Endodermal cell (in vitro differentiated cells): ENCODE measurements around the gene NEDD9. TPM values are rescaled to one million over a fixed set of nuclear protein-coding genes. Genes with fewer than 3 reads are reported as not detected.
A peak's percentile ranks its signal among the peaks of the same experiment; 100 is the strongest.

ENCODE experiments used
- DNase-seq: peaks from one replicate; pipeline ENCODE4 v3.0.0-alpha.2; 2017
- H3K27ac ChIP-seq: 2 replicates; pipeline ENCODE4 v1.5.1; 2013; ENCODE audit warnings: mild to moderate bottlenecking, low read depth, low read length, moderate library complexity
- H3K27me3 ChIP-seq: 2 replicates; pipeline ENCODE4 v1.6.1; 2013; ENCODE audit warnings: mild to moderate bottlenecking, low read length, moderate library complexity; ENCODE audit not compliant: insufficient read depth, control insufficient read depth, poor library complexity, severe bottlenecking
- H3K36me3 ChIP-seq: 2 replicates; pipeline ENCODE4 v1.7.0; 2013; ENCODE audit warnings: mild to moderate bottlenecking, low read length, moderate library complexity; ENCODE audit not compliant: control insufficient read depth, insufficient read depth
- H3K4me1 ChIP-seq: one replicate; pipeline ENCODE4 v1.7.0; 2013; ENCODE audit warnings: low read length; ENCODE audit not compliant: control insufficient read depth, insufficient read depth
- H3K4me3 ChIP-seq: 2 replicates; pipeline ENCODE4 v1.5.1; 2013; ENCODE audit warnings: mild to moderate bottlenecking, low read length, moderate library complexity
- H3K9ac ChIP-seq: 2 replicates; pipeline ENCODE4 v1.6.1; 2013; ENCODE audit warnings: mild to moderate bottlenecking, low read length, moderate library complexity; ENCODE audit not compliant: poor library complexity, severe bottlenecking; ENCODE audit errors: extremely low read depth
- H3K9me3 ChIP-seq: 2 replicates; pipeline ENCODE4 v1.6.1; 2013; ENCODE audit warnings: mild to moderate bottlenecking, low read length, moderate library complexity; ENCODE audit not compliant: control insufficient read depth
- H3K27ac Mint-ChIP-seq: 2 replicates; pipeline ENCODE4 v1.8.0; 2020; ENCODE audit warnings: mixed read lengths
- H3K27me3 Mint-ChIP-seq: 2 replicates; pipeline ENCODE4 v1.8.0; 2021; ENCODE audit warnings: mild to moderate bottlenecking, mixed read lengths; ENCODE audit not compliant: insufficient read depth
- H3K36me3 Mint-ChIP-seq: 2 replicates; pipeline ENCODE4 v1.8.0; 2020; ENCODE audit warnings: low read depth, mixed read lengths
- H3K4me1 Mint-ChIP-seq: 2 replicates; pipeline ENCODE4 v1.8.0; 2020; ENCODE audit warnings: mixed read lengths
- H3K4me3 Mint-ChIP-seq: 2 replicates; pipeline ENCODE4 v1.8.0; 2020; ENCODE audit warnings: mild to moderate bottlenecking, moderate library complexity, mixed read lengths
- H3K9me3 Mint-ChIP-seq: 2 replicates; pipeline ENCODE4 v1.8.0; 2020; ENCODE audit warnings: mild to moderate bottlenecking, mixed read lengths
- WGBS, 2 experiments: methylation state at CpG; one replicate each; pipeline versions ENCODE4 v1.1.5 to v1.1.7; 2013; ENCODE audit warnings: missing lambda C conversion rate in 2 of 2, mixed read lengths in 1 of 2; ENCODE audit not compliant: insufficient coverage in 1 of 2, insufficient read length in 1 of 2; 5-methylcytosine and 5-hydroxymethylcytosine counted together
- total RNA-seq, 2 donors: library from RNA; stranded (reverse); fragmentation: NEBNext Ultra II Directional in 1 of 2; extraction: Animal tissue kit (Norgen Biotek cat#: 25700) in 1 of 2; gene quantifications; 2 replicates in 1 of 2; 3 replicates in 1 of 2; pipeline ENCODE4 v1.2.1, GENCODE V29; 2021
- TF ChIP-seq, protein P1 (sequence below): fragments of 200-600 bp; sonication (generic); conservative IDR thresholded peaks from 2 replicates; pipeline ENCODE4 v1.5.0; 2021; ENCODE audit warnings: antibody characterized with exemption, mild to moderate bottlenecking

The NEDD9 gene
- total RNA-seq, 2 donors from 2014 or later: 1.7 to 7.4 TPM

- peaks cover 75% of the 10 kb centered on the region for H3K36me3 ChIP-seq
- Mint-ChIP-seq H3K36me3 (peaks cover 13% of the 10 kb centered on the region), H3K4me1 (peaks cover 34% of the 10 kb centered on the region), H3K27ac (no peak overlapping the region), H3K4me3 (no peak overlapping the region), H3K27me3 (peaks cover 4% of the 10 kb centered on the region), H3K9me3 (no peaks in the 10 kb centered on the region)
- no peaks in the 10 kb centered on the region for H3K4me1 ChIP-seq
- H3K9ac ChIP-seq: no peak overlapping the region
- peak; percentile 46 for DNase-seq
- WGBS, 2 experiments: 95 to 100% methylated on average over 1 of the region's 1 CpG
- no peaks in the 10 kb centered on the region for H3K27me3 ChIP-seq
- H3K9me3 ChIP-seq: no peaks in the 10 kb centered on the region
- TF ChIP-seq, protein P1, sequence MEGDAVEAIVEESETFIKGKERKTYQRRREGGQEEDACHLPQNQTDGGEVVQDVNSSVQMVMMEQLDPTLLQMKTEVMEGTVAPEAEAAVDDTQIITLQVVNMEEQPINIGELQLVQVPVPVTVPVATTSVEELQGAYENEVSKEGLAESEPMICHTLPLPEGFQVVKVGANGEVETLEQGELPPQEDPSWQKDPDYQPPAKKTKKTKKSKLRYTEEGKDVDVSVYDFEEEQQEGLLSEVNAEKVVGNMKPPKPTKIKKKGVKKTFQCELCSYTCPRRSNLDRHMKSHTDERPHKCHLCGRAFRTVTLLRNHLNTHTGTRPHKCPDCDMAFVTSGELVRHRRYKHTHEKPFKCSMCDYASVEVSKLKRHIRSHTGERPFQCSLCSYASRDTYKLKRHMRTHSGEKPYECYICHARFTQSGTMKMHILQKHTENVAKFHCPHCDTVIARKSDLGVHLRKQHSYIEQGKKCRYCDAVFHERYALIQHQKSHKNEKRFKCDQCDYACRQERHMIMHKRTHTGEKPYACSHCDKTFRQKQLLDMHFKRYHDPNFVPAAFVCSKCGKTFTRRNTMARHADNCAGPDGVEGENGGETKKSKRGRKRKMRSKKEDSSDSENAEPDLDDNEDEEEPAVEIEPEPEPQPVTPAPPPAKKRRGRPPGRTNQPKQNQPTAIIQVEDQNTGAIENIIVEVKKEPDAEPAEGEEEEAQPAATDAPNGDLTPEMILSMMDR: no peak
- H3K27ac ChIP-seq: no peak overlapping the region
- H3K4me3 ChIP-seq: no peak overlapping the region
Observed at GRCh38 chr6:11209906-11210305, 22.6 kb downstream of the NEDD9 start.

GRCh38 chr6:11209369-11209768 is 23.1 kb downstream of the NEDD9 start:
- Histone ChIP-seq H3K9ac (no peak overlapping the region), H3K27ac (no peak overlapping the region)
- WGBS, 2 experiments: 95% methylated on average over 4 to 5 of the region's 5 CpGs

DNA sequence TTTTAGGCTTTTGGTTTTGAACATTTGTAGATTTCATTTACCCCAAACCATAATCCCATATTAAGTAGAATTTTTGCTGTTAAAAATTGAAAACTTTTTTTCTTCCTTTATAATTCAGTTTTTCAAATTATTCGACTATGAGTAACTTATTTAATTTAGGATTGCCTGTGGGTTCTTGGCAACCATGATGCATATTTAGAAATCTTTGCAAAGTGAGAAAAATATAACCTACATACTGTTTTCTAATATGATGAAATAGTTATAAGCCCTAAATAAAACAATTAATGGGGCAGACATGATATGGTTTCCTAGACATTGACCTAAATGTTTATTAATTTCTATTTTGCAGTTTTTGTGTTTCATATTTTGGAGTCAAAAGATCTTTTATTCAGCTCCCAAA is 23.6 kb downstream of the NEDD9 start:
- TF ChIP-seq, protein P1: no peak
- H3K9me3 Mint-ChIP-seq: no peaks in the 10 kb centered on the region
- Histone ChIP-seq H3K9ac (no peak overlapping the region), H3K36me3 (peaks cover 67% of the 10 kb centered on the region), H3K4me3 (no peak overlapping the region), H3K27ac (no peak overlapping the region), H3K27me3 (no peaks in the 10 kb centered on the region), H3K4me1 (no peaks in the 10 kb centered on the region), H3K9me3 (no peaks in the 10 kb centered on the region)
- H3K4me3 Mint-ChIP-seq: no peak overlapping the region
- H3K27ac Mint-ChIP-seq: no peak overlapping the region
- WGBS, 2 experiments: no CpG with 5 or more reads among the region's 1 CpG
- DNase-seq: no peak
- H3K4me1 Mint-ChIP-seq: peaks cover 31% of the 10 kb centered on the region
- no peaks in the 10 kb centered on the region for H3K27me3 Mint-ChIP-seq
- H3K36me3 Mint-ChIP-seq: peaks cover 13% of the 10 kb centered on the region

More at GRCh38 chr6:11209369-11209768, 23.1 kb downstream of the NEDD9 start:
- DNase-seq: no peak
- Histone ChIP-seq H3K27me3 (no peaks in the 10 kb centered on the region), H3K36me3 (peaks cover 69% of the 10 kb centered on the region), H3K9me3 (no peaks in the 10 kb centered on the region), H3K4me3 (no peak overlapping the region), H3K4me1 (no peaks in the 10 kb centered on the region)
- Mint-ChIP-seq H3K27me3 (peaks cover 1% of the 10 kb centered on the region), H3K36me3 (peaks cover 13% of the 10 kb centered on the region), H3K4me3 (no peak overlapping the region), H3K9me3 (no peaks in the 10 kb centered on the region), H3K4me1 (peaks cover 31% of the 10 kb centered on the region), H3K27ac (no peak overlapping the region)
- TF ChIP-seq, protein P1: no peak
